ENCODE measurements around the gene CLEC2A. TPM values are rescaled to one million over a fixed set of nuclear protein-coding genes. Genes with fewer than 3 reads are reported as not detected.

Gene CLEC2A
- total and polyA plus RNA-seq, 4 donors: not detected

GRCh38 chr12:9925705-9926393 lies 6.3 kb downstream of the CLEC2A start:
- Histone ChIP-seq H3K27me3 (ENCODE audit: control insufficient read depth in 1 of 2, insufficient read depth in 2 of 2, low read length in 1 of 2) (no peaks in the 10 kb centered on the region), H3K27ac (ENCODE audit: low read depth in 1 of 2, low read length in 2 of 2) (no peak overlapping the region), H3K9me3 (ENCODE audit: control insufficient read depth, low read length) (no peaks in the 10 kb centered on the region), H3K4me3 (ENCODE audit: low read length in 2 of 2) (no peak overlapping the region), H3K36me3 (ENCODE audit: control insufficient read depth in 1 of 2, insufficient read depth in 2 of 2, low read length in 1 of 2) (no peaks in the 10 kb centered on the region), H3K4me1 (ENCODE audit: control insufficient read depth in 1 of 2, insufficient read depth in 2 of 2, low read length in 2 of 2) (no peaks in the 10 kb centered on the region)
- intact Hi-C loops (cut with DNase I): loop anchor here in 1 of 2 donors (5.0 kb wide), 1 partner anchor 179 kb away; no protein-coding TSS in a partner anchor
- DNase-seq (no peak), ATAC-seq (ENCODE audit: low FRiP score) (no peak)
- WGBS, 2 donors: 11 to 14% methylated on average over 5 of the region's 5 CpGs

DNA sequence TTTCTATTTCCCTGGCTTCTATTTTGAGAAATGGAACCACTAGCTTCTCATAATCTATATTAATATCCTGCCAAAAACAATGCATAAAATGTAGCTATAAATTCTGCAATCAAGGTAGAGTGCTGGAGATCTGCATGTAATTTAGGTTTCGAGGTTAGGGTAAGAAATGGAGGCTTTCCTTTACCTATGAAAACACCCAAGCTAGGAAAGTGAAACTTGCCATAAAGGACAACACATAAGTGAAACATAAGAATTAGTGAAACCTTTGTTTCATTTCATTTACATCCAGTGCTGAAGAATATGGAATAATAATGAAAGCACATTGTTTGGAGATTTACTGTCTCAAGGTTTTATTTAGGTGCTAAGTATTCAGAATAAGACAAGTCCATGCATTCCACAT lies 9.7 kb downstream of the CLEC2A start:
- no peak overlapping the region for H3K27ac ChIP-seq (ENCODE audit: low read depth in 1 of 2, low read length in 2 of 2)
- DNase-seq (no peak), ATAC-seq (ENCODE audit: low FRiP score) (no peak)
- no peaks in the 10 kb centered on the region for H3K36me3 ChIP-seq (ENCODE audit: control insufficient read depth in 1 of 2, insufficient read depth in 2 of 2, low read length in 1 of 2)
- no peaks in the 10 kb centered on the region for H3K9me3 ChIP-seq (ENCODE audit: control insufficient read depth, low read length)
- WGBS, 2 donors: 74 to 79% methylated on average over 1 of the region's 1 CpG
- H3K4me1 ChIP-seq (ENCODE audit: control insufficient read depth in 1 of 2, insufficient read depth in 2 of 2, low read length in 2 of 2): no peaks in the 10 kb centered on the region
- no peaks in the 10 kb centered on the region for H3K27me3 ChIP-seq (ENCODE audit: control insufficient read depth in 1 of 2, insufficient read depth in 2 of 2, low read length in 1 of 2)
- H3K4me3 ChIP-seq (ENCODE audit: low read length in 2 of 2): no peak overlapping the region
- intact Hi-C loops (cut with DNase I): no loop called here

GRCh38 chr12:9920451-9920850 lies 11.7 kb downstream of the CLEC2A start:
- intact Hi-C loops (cut with DNase I): no loop called here

DNA sequence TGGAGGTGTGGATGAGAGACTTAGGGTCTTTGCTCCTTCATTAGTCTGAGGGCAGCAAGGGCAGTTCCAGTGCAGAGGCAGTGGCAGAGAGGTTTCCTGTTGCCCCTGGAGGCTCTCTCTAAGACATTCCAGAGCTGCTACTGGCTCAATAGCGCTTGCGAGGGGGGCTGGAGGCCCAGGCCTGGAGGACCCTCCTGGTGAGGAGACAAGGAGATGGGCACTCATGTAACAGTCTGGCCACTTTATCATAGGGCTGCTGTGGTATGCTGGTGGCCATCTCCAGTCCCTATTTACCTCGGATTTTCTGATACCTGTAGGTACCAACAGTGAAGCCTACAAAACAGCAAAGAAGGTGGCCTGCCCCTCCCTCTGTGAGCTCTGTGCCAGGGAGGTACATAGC lies 12.7 kb downstream of the CLEC2A start:
- Histone ChIP-seq H3K36me3 (ENCODE audit: control insufficient read depth in 1 of 2, insufficient read depth in 2 of 2, low read length in 1 of 2) (no peaks in the 10 kb centered on the region), H3K4me3 (ENCODE audit: low read length in 2 of 2) (no peak overlapping the region), H3K27me3 (ENCODE audit: control insufficient read depth in 1 of 2, insufficient read depth in 2 of 2, low read length in 1 of 2) (no peaks in the 10 kb centered on the region), H3K9me3 (ENCODE audit: control insufficient read depth, low read length) (no peaks in the 10 kb centered on the region), H3K4me1 (ENCODE audit: control insufficient read depth in 1 of 2, insufficient read depth in 2 of 2, low read length in 2 of 2) (no peaks in the 10 kb centered on the region), H3K27ac (ENCODE audit: low read depth in 1 of 2, low read length in 2 of 2) (no peak overlapping the region)
- DNase-seq: peak in 1 of 2 donors; percentile 56
- 86 to 87% methylated on average over 3 of the region's 3 CpGs for whole genome bisulfite sequencing, 2 donors
- intact Hi-C loops (cut with DNase I): no loop called here
- ATAC-seq (ENCODE audit: low FRiP score): no peak

More at GRCh38 chr12:9920451-9920850, 11.7 kb downstream of the CLEC2A start:
- Histone ChIP-seq H3K4me1 (ENCODE audit: control insufficient read depth in 1 of 2, insufficient read depth in 2 of 2, low read length in 2 of 2) (no peaks in the 10 kb centered on the region), H3K4me3 (ENCODE audit: low read length in 2 of 2) (no peak overlapping the region), H3K27ac (ENCODE audit: low read depth in 1 of 2, low read length in 2 of 2) (no peak overlapping the region), H3K36me3 (ENCODE audit: control insufficient read depth in 1 of 2, insufficient read depth in 2 of 2, low read length in 1 of 2) (no peaks in the 10 kb centered on the region), H3K9me3 (ENCODE audit: control insufficient read depth, low read length) (no peaks in the 10 kb centered on the region), H3K27me3 (ENCODE audit: control insufficient read depth in 1 of 2, insufficient read depth in 2 of 2, low read length in 1 of 2) (no peaks in the 10 kb centered on the region)
- WGBS, 2 donors: 70 to 79% methylated on average over 10 of the region's 10 CpGs
- ATAC-seq (ENCODE audit: low FRiP score) (no peak), DNase-seq (no peak)

GRCh38 chr12:9911708-9912107 lies 20.5 kb downstream of the CLEC2A start:
- Histone ChIP-seq H3K27ac (ENCODE audit: low read depth in 1 of 2, low read length in 2 of 2) (no peak overlapping the region), H3K36me3 (ENCODE audit: control insufficient read depth in 1 of 2, insufficient read depth in 2 of 2, low read length in 1 of 2) (no peaks in the 10 kb centered on the region), H3K4me1 (ENCODE audit: control insufficient read depth in 1 of 2, insufficient read depth in 2 of 2, low read length in 2 of 2) (no peaks in the 10 kb centered on the region), H3K9me3 (ENCODE audit: control insufficient read depth, low read length) (peaks cover 8% of the 10 kb centered on the region), H3K4me3 (ENCODE audit: low read length in 2 of 2) (no peak overlapping the region), H3K27me3 (ENCODE audit: control insufficient read depth in 1 of 2, insufficient read depth in 2 of 2, low read length in 1 of 2) (no peaks in the 10 kb centered on the region)
- intact Hi-C loops (cut with DNase I): no loop called here
- no peak for DNase-seq
- ATAC-seq (ENCODE audit: low FRiP score): no peak

- Histone ChIP-seq H3K9me3 (ENCODE audit: control insufficient read depth, low read length) (peaks cover 8% of the 10 kb centered on the region), H3K4me1 (ENCODE audit: control insufficient read depth in 1 of 2, insufficient read depth in 2 of 2, low read length in 2 of 2) (no peaks in the 10 kb centered on the region), H3K27me3 (ENCODE audit: control insufficient read depth in 1 of 2, insufficient read depth in 2 of 2, low read length in 1 of 2) (no peaks in the 10 kb centered on the region), H3K27ac (ENCODE audit: low read depth in 1 of 2, low read length in 2 of 2) (no peak overlapping the region), H3K36me3 (ENCODE audit: control insufficient read depth in 1 of 2, insufficient read depth in 2 of 2, low read length in 1 of 2) (no peaks in the 10 kb centered on the region), H3K4me3 (ENCODE audit: low read length in 2 of 2) (no peak overlapping the region)
- intact Hi-C loops (cut with DNase I): no loop called here
- DNase-seq (no peak), ATAC-seq (ENCODE audit: low FRiP score) (no peak)
- WGBS, 2 donors: 81 to 84% methylated on average over 7 of the region's 7 CpGs
Observed at GRCh38 chr12:9910716-9911421, 21.3 kb downstream of the CLEC2A start.

DNA sequence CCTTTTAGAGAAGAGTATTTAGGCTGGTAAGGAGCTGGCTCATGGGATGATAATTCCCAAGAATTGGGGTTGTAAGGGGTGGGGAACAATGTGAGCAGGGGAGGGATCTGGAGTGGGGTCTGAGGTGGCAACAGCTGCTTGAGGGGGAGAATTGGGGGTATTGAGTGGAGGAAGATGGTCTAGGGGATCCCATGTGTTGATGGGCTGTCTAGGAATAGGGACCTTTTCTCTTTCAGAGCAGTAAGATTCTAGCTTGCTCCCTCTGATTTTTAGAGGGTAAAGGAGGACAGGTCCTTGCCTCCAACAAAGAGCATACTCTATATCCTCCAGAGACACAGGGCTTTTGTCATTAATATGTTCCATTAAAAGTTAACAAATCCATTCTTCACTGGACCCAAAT lies 22.4 kb downstream of the CLEC2A start:
- ATAC-seq (ENCODE audit: low FRiP score) (no peak), DNase-seq (no peak)
- Histone ChIP-seq H3K9me3 (ENCODE audit: control insufficient read depth, low read length) (peaks cover 8% of the 10 kb centered on the region), H3K36me3 (ENCODE audit: control insufficient read depth in 1 of 2, insufficient read depth in 2 of 2, low read length in 1 of 2) (no peaks in the 10 kb centered on the region), H3K27me3 (ENCODE audit: control insufficient read depth in 1 of 2, insufficient read depth in 2 of 2, low read length in 1 of 2) (no peaks in the 10 kb centered on the region), H3K4me1 (ENCODE audit: control insufficient read depth in 1 of 2, insufficient read depth in 2 of 2, low read length in 2 of 2) (no peaks in the 10 kb centered on the region), H3K4me3 (ENCODE audit: low read length in 2 of 2) (no peak overlapping the region), H3K27ac (ENCODE audit: low read depth in 1 of 2, low read length in 2 of 2) (no peak overlapping the region)
- intact Hi-C loops (cut with DNase I): no loop called here

GRCh38 chr12:9908350-9908749 lies 23.8 kb downstream of the CLEC2A start:
- no peak for ATAC-seq (ENCODE audit: low FRiP score)
- Histone ChIP-seq H3K4me1 (ENCODE audit: control insufficient read depth in 1 of 2, insufficient read depth in 2 of 2, low read length in 2 of 2) (no peaks in the 10 kb centered on the region), H3K9me3 (ENCODE audit: control insufficient read depth, low read length) (peaks cover 8% of the 10 kb centered on the region), H3K27ac (ENCODE audit: low read depth in 1 of 2, low read length in 2 of 2) (no peak overlapping the region), H3K36me3 (ENCODE audit: control insufficient read depth in 1 of 2, insufficient read depth in 2 of 2, low read length in 1 of 2) (no peaks in the 10 kb centered on the region), H3K4me3 (ENCODE audit: low read length in 2 of 2) (no peak overlapping the region), H3K27me3 (ENCODE audit: control insufficient read depth in 1 of 2, insufficient read depth in 2 of 2, low read length in 1 of 2) (no peaks in the 10 kb centered on the region)
- DNase-seq: no peak
- intact Hi-C loops (cut with DNase I): no loop called here
- 85 to 87% methylated on average over 4 of the region's 4 CpGs for WGBS, 2 donors

- Histone ChIP-seq H3K4me1 (ENCODE audit: control insufficient read depth in 1 of 2, insufficient read depth in 2 of 2, low read length in 2 of 2) (no peaks in the 10 kb centered on the region), H3K27me3 (ENCODE audit: control insufficient read depth in 1 of 2, insufficient read depth in 2 of 2, low read length in 1 of 2) (no peaks in the 10 kb centered on the region), H3K27ac (ENCODE audit: low read depth in 1 of 2, low read length in 2 of 2) (no peak overlapping the region), H3K36me3 (ENCODE audit: control insufficient read depth in 1 of 2, insufficient read depth in 2 of 2, low read length in 1 of 2) (no peaks in the 10 kb centered on the region), H3K9me3 (ENCODE audit: control insufficient read depth, low read length) (peaks cover 8% of the 10 kb centered on the region), H3K4me3 (ENCODE audit: low read length in 2 of 2) (no peak overlapping the region)
- ATAC-seq (ENCODE audit: low FRiP score) (no peak), DNase-seq (no peak)
- WGBS, 2 donors: 85 to 87% methylated on average over 7 of the region's 7 CpGs
- intact Hi-C loops (cut with DNase I): no loop called here
Observed at GRCh38 chr12:9907769-9908168, 24.4 kb downstream of the CLEC2A start.
